Epithelial cell of prostate (primary cell): ENCODE results near the gene SLC16A3.
"Not testable (repeated sequence)": the region's sequence is repeated elsewhere in the genome, so short reads cannot be mapped to it uniquely, and the experiment has no call there.

Experiments used
- DNase-seq: peaks from one replicate; pipeline ENCODE4 v3.0.0-alpha.2; 2011; ENCODE audit warnings: low read depth, low spot score
- H3K27ac ChIP-seq: fragments of 450-650 bp; 2 replicates; pipeline ENCODE4 v1.5.1; 2017; ENCODE audit warnings: mild to moderate bottlenecking

Gene SLC16A3

DNA sequence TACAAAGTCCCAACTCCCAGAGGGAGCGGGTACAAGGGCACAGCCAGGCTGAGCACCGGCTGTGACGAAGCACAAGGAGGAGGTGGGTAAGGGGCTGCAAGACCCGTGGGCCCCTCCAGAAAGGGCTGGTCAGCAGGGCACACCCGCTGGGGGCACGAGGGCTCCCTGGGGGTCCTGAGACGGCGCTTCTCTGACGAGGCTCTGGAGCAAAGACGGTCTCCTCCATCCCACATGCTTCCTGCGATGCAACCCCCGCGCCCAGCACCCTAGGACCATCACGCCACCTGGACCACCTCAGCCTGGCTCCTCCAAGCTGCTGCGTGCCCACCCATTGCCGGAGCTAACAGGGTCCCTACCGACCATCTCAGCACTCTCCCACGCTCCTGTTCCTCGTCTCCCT lies 24.9 kb upstream of the SLC16A3 start:
- H3K27ac ChIP-seq: no peak overlapping the region
- no peak for DNase-seq

DNA sequence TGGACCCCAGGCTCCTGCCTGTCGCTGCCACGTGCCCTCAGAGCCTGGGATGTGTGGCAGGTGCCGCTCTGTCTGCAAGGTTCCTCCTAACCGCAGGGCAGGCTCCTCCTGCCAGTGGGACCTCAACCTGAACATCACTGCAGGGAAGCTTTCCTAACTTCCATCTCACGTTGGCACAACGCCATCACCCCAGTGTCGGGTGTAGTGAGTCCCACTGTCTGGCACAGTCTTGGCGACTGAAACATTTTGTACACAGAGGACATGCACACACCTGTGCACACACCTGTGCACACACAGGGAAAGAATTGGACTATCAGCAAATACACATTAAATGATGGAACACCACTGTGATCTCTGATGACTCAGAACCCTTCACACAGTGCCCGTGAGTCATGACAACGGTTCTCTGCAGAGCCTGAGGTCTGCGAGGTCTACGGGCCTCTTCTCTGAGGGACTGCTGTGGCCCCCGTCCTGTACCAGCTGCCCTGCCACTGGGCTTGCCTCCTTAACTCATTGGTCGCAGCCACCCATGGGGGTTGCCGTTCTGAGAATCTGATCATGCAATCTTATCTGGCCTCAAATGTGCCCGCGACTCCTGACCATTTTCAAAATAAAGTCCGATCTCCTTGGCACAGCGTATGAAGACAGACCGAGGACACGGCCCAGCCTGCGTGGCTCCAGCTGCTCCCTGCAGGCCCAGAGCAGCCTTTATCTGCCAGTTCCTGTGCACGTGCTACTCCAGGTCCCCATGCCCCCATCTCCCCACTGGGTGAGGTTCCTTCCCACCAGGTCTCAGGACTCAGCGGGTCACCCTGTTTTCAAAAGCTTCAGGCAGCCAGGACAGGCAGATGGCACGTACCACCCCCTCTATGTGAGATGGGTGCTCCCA lies 23.8 kb upstream of the SLC16A3 start:
- peak; percentile 46 for DNase-seq
- H3K27ac ChIP-seq: peak overlapping the region; percentile 88

DNA sequence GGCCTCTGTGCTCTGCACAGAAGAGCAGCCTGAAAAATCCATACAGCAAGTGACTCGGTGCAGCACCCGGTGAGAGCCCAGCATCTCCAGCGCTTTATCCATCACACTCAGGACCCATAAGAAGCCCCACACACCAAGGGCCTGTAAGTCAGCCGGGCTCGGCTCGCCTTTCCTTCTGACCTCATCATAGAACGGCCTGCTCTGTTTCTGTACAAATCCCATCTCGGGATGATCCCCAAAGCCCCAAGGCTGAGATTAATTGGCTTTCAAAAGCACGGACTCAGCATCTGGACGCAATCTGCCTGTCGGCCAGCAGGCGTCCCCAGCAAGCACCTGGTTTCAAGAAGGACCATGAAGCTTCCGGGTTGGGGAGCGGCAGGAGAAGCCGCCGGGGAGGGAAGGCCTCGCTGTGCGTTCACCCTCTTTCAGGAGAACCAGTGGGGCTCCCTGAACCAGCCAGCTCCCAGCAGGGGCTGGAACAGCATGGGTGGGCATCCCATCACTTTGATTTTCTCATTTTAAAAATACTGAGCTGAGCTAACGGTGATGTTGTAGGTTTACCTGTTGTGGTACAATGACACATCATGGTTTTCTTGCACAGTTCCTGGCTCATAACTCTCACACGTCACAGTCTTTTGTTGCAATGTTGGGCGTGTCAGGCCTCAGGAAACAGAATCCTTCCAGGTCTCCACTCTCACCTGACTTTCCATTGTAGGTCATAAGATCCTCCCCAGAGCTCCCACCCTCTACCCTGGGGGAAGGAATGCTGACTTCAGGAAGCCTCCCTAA lies 22.9 kb upstream of the SLC16A3 start:
- DNase-seq: peak; percentile 92
- H3K27ac ChIP-seq: peak overlapping the region; percentile 88

DNA sequence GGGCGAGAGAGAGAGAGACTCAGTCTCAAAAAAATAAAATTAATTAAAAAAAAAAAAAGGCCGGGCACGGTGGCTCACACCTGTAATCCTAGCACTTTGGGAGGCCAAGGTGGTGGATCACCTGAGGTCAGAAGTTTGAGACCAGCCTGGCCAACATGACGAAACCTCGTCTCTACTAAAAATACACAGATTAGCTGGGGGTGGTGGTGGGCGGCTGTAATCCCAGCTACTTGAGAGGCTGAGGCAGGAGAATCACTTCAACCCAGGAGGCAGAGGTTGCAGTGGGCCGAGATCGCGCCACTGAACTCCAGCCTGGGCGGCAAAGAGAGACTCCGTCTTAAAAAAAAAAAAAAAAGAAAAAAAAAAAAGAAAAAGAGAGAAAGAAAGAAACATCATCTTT lies 18.2 kb upstream of the SLC16A3 start:
- DNase-seq, H3K27ac ChIP-seq: not testable (repeated sequence)

DNA sequence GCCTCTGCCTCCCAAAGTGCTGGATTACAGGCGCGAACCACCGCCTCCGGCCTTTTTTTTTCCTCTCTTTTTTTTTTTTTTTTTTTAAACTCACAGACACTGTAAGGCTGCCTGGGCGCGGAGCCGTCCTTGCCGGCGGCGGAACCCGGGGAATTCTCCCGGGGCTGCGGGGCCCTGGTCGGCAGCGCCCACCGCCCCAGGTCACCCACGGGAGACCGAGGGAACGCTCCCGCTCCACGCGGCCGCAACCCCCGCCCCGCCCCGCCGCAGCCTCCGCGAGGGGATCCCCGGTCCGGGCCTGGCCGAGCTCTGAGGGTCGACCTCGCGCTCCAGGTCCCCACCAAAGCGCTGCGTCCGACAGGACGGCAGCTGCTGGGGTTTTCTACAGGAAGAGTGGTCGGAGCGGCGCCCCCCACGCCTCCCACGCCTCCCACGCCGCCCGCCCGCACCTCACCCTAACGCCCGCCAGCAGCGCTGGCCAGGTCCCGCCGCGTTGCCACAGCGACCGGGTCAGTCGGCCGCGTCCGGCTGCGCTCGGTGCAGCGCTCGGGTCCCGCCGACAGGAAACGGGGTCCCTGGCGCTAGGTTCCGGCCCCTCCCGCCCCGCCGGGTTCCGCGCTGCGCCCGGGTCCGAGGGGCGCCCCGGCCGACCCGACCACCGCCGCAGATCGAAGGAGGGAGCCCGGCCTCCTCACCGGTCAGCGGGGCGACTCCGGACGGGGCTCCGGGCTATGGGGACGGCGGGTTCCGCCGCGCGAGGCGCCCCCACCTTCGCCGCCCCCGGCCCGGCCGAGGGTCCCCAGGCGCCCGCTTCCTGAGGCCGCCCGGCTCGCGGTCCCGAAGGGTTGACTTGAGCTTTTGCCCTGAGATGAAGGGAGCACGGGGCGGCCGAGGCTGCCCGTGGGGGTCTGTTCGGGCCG lies 16.3 kb upstream of the SLC16A3 start, which contains the start of gene CCDC57:
Gene CCDC57 (minus strand): TSS at position 512 of the 920 bp plus-strand sequence. CDS start 10,898 bp downstream, outside the sequence.
- DNase-seq: no peak
- H3K27ac ChIP-seq: peak within 1 kb of the TSS; percentile 67

DNA sequence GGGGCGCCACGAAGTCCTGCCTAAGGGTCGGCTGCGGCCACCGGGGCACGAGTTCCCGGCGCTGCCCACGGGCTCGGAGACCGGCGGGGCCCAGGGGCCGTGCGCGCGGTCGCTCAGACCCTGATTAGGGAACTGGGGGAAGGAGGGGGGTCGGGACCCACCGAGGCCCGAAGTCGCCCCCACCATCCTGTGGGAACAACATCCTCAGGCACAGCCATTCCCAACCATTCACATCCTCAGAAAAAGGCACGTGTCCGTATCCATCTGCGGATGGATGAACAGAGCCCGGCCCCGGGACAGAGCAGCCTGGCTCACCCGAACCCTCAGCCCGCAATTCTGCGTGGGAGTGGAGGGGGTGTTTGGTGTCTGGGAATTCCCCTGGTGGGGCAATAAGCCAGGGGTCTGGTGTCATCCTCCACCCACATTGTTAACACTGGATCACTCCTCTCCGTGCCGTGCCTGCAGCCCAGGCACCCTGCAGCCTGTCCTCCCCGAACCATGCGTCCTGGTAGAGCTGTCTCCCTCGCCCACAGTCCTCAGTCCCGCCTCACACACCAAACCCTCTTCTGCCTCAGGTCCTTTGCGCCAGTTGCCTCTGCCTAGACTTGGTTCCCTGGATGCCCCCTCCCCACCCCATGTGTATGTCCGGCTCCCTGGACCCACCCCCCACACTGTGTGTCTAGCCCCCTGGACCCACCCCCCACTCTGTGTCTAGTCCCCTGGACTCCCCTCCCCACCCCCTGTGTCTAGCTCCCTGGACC lies 15.4 kb upstream of the SLC16A3 start:
- no peak for DNase-seq
- peak overlapping the region; percentile 67 for H3K27ac ChIP-seq

DNA sequence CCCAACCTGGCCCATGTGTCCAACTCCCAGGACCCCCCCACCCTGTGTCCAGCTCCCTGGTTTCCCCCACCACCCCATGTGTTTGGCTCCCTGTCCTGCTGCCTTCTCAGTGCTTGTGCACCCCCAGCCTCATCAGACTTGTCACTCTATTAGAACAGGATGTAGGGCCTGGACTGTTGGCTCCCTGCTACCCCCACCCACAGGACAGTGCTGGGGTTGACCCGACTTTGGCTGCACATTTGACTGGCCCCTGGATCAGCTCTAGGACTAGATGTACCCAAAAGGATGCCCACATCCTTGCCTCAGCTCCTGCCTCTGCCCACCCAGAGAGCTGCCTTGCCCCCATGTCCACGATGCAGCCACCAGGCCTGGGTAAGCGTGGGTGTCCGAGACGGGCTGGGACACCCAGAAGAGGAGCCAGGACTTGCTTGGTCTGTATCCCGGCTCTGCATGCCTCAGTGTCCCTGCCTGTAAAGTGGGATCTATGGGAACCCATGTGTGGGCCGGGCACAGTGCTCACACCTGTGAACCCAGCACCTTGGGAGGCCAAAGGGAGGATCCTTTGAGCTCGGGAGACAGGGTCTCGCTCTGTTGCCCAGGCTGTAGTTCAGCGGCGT lies 14.7 kb upstream of the SLC16A3 start:
- H3K27ac ChIP-seq: no peak overlapping the region
- no peak for DNase-seq

DNA sequence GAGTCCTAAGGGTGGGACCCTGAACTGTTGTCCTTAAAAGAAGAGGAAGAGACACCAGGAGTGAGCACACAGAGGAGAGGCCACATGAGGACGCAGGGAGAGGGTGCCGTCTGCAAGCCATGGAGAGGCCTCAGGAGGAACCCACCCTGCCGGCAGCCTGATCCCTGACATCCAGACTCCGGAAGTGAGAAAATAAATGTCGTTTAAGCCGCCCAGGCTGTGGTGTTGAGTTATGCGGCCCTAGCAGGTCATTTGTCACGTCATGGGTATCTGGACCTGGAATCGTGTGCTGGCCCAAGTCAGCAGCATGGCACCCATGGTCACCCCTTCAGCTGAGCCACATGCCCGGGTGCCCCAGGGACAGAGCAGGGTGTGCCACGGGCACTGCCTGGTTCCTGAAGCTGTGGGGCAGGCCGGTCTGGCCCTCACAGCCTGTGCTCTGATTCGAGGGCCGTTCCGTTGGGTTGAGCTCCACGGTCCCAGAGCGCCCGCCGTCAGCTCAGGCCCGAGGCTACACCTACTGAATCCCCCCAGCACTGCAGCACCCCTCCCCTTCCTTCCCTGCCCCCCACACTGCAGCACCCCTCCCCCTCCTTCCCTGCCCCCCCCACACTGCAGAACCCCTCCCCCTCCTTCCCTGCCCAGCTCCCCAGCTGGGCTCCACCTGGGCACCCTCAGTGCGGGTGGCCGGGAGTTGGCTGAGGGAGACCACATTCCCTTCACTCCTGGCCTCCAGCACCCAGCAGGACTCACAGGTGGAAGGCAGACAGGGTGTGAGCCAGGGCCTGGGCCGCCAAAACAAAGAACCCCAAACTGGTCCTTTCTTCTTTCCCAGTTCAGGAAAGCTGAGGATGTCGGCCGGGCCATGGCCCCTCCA lies 13.5 kb upstream of the SLC16A3 start:
- peak overlapping the region; percentile 95 for H3K27ac ChIP-seq
- DNase-seq: no peak

DNA sequence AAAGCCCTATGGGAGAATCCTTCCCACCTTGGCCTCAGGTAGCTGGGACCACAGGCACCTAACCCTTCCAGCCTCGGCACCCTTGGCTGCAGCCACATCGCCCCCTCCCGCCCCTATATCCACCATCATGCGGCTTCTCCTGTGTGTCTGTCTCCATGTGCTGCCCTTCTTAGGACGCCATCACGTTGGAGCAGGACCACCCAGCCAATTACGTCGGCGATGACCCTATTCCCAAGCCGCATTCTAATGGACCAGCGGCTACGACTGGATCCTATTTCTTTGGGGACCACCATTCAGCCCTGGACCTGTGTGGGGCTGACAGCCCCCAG lies 12.9 kb upstream of the SLC16A3 start:
- peak overlapping the region; percentile 95 for H3K27ac ChIP-seq
- no peak for DNase-seq

DNA sequence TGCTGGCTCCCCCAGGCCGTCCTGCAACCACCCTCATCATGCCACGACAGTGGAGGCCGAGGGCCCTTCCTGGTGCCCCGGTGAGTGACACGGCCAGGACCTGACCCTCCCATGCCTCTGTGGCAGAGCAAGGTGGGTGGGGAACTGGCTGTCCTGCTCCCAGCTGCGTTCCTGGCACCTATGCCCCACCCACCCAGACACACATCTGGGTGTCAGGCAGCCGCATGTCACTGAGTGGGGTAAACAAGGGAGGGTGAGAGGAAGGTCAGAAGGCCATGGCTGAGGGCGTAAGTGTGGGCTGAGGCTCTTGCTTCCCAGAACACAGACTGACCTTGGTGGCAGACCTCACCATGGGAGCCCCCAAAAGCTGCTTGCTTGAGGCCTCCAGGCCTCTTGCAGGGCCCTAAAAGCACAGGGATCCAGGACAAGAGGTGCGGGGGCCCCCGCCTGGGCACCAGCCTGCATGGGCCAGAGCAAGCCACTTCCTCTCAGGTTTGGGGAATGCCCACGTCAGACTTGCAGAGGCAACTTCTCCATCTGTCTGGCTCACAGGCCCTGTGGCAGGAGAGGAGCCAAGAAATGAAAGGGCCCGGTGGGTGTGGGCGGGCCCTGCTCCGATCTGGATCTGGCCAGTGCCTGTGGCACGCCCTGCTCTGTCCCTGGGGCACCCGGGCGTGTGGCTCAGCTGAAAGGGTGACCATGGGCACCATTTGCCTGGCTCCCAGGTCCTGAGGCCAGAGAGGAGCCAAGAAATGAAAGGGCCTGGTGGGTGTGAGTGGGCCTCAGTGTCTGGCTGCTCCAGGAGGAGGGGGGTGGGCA lies 12.3 kb upstream of the SLC16A3 start:
- H3K27ac ChIP-seq: peak overlapping the region; percentile 95
- no peak for DNase-seq

DNA sequence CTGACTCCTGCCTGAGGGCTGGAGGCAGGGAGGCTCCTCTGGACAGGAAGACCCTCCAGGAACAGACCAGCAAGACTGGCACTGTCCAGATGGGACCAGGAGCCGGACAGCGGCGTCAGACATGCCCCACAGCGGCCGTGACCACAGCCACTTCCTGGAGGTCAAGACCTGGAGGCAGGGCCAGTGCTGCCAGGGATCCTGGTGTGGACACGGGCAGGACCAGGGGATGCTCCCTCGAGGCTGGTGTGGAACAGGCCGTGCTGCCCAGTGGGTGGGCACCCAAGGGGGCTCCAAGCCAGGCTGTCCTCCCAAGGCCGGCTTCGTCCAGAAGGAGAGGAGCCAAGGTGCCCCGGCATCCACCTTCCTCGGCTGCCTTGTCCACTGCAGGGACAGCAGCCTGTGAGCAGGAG lies 11.7 kb upstream of the SLC16A3 start:
- DNase-seq: no peak

DNA sequence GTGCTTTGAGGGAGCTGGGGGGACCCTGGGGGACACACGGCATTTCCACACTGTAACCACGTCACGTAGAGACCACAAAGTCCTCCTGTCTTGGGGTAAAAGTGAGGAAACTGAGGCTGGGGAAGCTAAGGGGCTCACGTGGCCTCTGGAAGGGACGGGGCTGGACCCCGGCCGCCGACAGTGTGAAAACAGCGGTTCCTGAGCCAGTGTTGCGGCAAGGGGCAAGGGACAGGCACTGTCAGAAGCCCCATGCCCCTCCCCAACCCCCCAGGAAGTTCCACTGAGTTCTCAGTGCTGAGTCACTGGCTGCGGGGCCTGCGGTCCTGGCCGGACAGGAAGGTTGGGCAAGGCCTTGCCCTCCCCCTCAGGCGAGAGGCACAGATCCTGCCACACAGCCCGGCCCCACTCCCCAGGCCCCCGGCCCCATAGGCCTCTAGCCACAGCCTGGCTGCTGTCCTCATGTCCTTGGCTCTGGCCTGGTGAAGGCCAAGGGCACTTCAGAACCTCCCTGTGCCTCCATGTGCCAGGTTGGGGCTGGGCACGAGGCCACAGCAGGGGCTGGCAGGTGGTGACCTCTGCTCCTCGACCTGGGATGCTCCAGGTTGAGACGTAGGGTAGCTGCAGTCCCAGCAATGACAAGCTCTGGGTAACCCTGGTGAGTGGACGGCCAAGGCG lies 11.2 kb upstream of the SLC16A3 start:
- peak overlapping the region; percentile 95 for H3K27ac ChIP-seq
- no peak for DNase-seq

More for the DNA sequence above, 11.7 kb upstream of the SLC16A3 start:
- peak overlapping the region; percentile 95 for H3K27ac ChIP-seq

DNA sequence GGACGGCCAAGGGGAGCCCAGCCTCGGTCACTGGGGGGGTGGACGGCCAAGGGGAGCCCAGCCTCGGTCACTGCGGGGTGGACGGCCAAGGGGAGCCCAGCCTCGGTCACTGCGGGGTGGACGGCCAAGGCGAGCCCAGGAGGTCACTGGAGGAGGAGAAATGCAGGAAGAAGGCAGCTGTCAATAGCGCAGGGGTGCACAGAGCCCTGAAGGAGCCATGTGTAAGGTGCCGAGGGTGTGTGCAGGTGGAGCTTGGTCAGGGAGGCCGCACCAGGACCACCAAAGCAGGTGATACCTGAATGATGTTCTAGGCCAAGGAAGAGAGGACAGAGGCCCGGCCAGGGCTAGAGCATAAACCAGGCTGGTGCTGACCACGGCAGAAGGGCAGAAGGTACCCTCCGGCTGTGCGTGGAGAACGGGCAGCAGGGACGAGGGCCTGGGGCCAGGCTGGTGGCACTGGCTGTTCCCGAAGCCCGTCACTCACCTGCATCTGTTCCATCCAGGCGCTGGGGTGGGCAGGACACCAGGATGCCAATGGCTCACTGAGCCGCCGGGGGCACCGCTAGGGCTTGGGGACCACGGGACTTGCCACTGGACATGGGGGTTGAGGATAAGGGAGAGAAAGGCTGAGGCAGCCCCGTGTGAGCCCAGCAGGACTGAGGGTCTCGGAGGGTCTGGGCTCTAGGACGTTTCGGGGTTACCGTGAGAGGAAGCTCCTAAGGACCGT lies 10.3 kb upstream of the SLC16A3 start:
- H3K27ac ChIP-seq: no peak overlapping the region
- DNase-seq: no peak

DNA sequence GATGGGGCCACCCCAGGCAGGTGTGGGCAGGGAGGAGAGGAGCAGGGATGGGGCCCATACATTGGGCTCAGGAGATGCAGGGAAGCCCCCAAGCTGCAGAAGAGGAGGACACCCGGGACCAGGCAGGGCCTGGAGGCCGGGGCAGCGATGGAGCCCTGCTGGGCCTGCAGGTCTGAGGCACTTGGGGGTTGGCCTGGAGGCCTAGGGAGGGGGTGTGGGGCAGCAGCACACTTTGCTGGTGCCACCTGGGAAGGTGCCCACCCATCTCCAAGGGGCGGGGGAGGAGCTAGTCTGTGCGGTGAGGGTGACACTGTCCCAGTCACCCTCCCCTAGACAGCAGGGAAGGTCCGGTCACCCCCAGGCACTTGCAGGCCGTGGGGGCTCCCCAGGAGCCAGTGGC lies 9.8 kb upstream of the SLC16A3 start:
- DNase-seq: no peak
- no peak overlapping the region for H3K27ac ChIP-seq

DNA sequence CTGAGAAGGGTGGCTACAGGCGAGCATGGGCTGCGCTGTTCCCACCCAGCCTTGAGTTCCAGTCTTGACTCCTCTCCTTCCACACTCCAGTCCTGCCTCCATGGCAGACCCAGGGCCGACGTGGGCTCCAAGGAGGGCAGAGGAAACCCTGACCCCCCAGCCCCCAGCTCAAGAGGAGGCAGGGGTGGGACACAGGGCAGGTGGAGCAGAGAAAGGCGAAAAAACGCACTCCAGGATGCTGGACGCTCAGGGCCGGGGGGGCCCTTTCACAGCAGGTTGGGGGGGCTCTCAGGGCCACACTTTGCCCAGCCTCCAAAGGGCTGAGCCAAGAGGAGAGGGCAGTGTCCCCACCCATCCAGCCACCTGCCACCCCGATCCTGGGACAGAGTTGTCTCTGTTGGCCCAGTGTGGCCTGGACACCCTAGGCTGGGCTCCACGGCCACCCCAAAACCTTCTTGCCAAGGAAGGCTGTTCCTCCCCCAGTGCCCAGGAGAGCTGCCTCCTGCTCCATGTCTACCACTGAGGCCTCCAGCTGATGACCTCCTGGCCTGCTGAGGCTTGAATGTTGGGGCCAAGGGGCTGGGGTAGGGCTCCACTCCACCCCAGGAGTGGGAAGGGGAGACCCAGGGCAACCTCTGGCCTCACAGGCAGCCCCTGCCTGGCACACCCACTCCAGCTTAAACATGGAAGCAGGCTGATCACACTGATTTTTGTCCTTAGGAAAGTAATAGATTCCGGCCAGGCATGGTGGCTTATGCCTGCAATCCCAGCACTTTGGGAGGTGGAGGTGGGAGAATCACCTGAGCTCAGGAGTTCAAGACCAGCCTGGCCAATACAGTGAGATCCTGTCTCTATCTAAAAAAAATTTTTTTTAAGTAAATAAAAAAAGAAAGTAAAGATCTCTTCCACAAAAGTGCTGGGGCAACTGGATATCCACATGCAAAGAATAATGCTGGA lies 8.8 kb upstream of the SLC16A3 start:
- no peak for DNase-seq
- no peak overlapping the region for H3K27ac ChIP-seq
